ENCODE measurements around the gene GJD3. TPM values are rescaled to one million over a fixed set of nuclear protein-coding genes. Genes with fewer than 3 reads are reported as not detected.
A peak's percentile ranks its signal among the peaks of the same experiment; 100 is the strongest.

The GJD3 gene
- total RNA-seq, 4 donors from 2014 or later, result not detected

DNA sequence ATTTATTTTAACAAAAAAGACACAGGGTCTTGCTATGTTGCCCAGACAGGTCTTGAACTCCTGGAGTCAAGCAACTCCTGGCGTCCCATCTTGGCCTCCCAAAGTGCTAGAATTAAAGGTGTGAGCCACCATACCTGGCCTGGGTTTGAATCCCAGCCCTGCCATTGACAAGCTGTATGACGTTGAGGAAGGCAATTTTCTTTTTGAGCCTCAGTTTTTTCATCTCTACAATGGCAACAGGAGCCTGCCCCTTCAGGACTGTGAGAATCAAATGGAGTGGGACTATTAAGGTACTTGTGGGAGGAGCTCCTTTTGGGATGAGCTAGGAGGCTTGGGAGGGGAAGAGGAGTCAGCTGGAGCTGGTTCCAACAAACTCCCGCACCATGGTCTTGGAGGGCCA is 49.3 kb downstream of the GJD3 start:
- no peak overlapping the region for H3K4me3 ChIP-seq
- H3K27me3 ChIP-seq, result no peaks in the 10 kb centered on the region
- DNase-seq (ENCODE audit: low spot score in 2 of 2), result no peak
- TF ChIP-seq EP300 (IDR thresholded peaks at IDR 0.05) (no peak), POLR2A (IDR thresholded peaks at IDR 0.05) (no peak)
- TF ChIP-seq, protein P1, sequence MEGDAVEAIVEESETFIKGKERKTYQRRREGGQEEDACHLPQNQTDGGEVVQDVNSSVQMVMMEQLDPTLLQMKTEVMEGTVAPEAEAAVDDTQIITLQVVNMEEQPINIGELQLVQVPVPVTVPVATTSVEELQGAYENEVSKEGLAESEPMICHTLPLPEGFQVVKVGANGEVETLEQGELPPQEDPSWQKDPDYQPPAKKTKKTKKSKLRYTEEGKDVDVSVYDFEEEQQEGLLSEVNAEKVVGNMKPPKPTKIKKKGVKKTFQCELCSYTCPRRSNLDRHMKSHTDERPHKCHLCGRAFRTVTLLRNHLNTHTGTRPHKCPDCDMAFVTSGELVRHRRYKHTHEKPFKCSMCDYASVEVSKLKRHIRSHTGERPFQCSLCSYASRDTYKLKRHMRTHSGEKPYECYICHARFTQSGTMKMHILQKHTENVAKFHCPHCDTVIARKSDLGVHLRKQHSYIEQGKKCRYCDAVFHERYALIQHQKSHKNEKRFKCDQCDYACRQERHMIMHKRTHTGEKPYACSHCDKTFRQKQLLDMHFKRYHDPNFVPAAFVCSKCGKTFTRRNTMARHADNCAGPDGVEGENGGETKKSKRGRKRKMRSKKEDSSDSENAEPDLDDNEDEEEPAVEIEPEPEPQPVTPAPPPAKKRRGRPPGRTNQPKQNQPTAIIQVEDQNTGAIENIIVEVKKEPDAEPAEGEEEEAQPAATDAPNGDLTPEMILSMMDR (IDR thresholded peaks at IDR 0.05), result no peak
- H3K27ac ChIP-seq, result peak overlapping the region in 2 of 4 donors; percentile 27 to 99
- no peaks in the 10 kb centered on the region for H3K36me3 ChIP-seq
- H3K4me1 ChIP-seq, result peaks cover 0 to 94% (median 74%) of the 10 kb centered on the region in 4 donors
- 83 to 89% methylated on average over 3 of the region's 3 CpGs for WGBS, 2 donors
- no peaks in the 10 kb centered on the region for H3K9me3 ChIP-seq

DNA sequence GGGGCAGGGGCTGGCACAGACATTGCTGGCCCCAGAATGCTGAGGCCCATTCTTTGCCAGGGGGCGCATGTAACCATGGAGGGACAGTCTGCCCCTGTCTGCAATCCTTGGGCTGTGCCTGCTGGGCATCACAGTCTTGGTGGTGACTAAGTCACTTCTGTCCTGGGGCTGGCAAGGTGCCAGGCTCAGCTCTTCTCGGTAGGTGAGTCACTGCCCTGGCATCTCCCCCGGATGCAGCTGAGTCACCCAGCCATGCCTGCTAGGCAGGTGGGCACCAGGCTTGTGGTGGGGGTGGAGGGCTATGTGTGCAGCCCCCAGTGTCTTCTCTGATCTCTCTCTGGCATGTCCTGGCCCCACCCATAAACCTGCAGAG is 50.0 kb downstream of the GJD3 start:
- no peaks in the 10 kb centered on the region for H3K9me3 ChIP-seq
- no peaks in the 10 kb centered on the region for H3K36me3 ChIP-seq
- 19 to 25% methylated on average over 2 to 3 of the region's 3 CpGs for WGBS, 2 donors
- H3K27me3 ChIP-seq, result no peaks in the 10 kb centered on the region
- H3K4me3 ChIP-seq, result no peak overlapping the region
- peaks cover 0 to 94% (median 74%) of the 10 kb centered on the region in 4 donors for H3K4me1 ChIP-seq
- TF ChIP-seq, protein P1 (IDR thresholded peaks at IDR 0.05), result no peak
- TF ChIP-seq POLR2A (IDR thresholded peaks at IDR 0.05) (no peak), EP300 (IDR thresholded peaks at IDR 0.05) (peak in 1 of 2 donors; percentile 70)
- DNase-seq (ENCODE audit: low spot score in 2 of 2), result peak in 1 of 2 donors; percentile 49
- H3K27ac ChIP-seq, result peak overlapping the region in 2 of 4 donors; percentile 76 to 87

DNA sequence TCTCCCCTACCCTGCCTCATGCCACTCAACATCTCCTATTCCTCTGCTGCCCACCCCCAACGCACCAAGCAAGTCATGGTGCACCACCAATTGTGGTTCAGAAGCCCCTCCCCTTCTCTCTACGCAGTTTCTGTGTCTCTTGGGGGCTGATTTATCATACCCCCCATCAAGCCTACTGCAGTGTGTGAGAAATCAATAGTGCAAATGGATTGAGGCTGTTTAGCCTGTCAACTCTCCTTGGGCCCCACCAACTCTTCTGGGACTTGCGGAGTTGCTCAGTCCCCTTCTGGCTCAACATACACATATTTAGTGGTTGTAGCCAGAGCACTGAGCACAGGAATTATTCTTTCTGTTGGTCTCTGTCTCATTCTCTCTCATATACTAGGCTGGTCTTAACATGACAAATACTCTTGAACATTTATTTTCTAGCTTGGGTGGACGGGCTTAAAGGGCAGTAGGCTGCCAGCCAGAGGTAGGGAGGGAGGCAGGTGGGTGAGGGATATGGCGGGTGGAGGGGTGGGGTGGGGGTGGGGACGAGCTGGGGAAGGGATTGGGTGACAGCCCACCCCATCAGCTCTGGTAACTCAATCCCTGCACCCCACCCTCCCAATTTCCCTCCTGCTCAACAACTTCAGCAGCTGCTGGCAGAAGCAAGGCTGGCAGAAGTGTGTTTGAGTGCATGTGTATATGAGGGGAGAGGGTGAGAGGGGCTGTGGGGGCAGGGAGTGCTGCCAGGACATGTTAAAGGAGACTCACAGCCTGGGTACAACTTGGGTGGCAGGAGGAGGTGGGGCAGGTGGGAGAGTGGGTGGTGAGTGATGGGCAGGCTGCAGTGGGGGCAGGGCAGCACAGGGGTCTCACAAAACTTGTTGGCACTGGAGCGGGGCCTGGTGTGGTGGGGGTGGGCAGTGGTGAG is 50.6 kb downstream of the GJD3 start:
- Histone ChIP-seq H3K36me3 (no peaks in the 10 kb centered on the region), H3K9me3 (no peaks in the 10 kb centered on the region), H3K4me3 (no peak overlapping the region), H3K4me1 (peaks cover 0 to 94% (median 74%) of the 10 kb centered on the region in 4 donors), H3K27me3 (no peaks in the 10 kb centered on the region), H3K27ac (peak overlapping the region in 2 of 4 donors; percentile 76 to 87)
- WGBS, 2 donors, result 60 to 65% methylated on average over 7 of the region's 7 CpGs
- no peak for DNase-seq (ENCODE audit: low spot score in 2 of 2)
- TF ChIP-seq EP300 (IDR thresholded peaks at IDR 0.05) (no peak), POLR2A (IDR thresholded peaks at IDR 0.05) (no peak)
- TF ChIP-seq, protein P1 (IDR thresholded peaks at IDR 0.05), result no peak

Small RNAs within 50 kb of the gene (small RNA-seq; reads per million reads assigned to genes)
- gene RF00019, result not detected
- gene RNA5SP441, result not detected

Other genes starting within 250 kb of the GJD3 start
- 100 to 1,000 TPM in 3 of 4 donors, 10 to 100 TPM in 1; 78.0 to 113 (median 107) TPM for gene MSL1, start 242.8 kb downstream of the GJD3 start, total RNA-seq
- 100 to 1,000 TPM in 1 of 4 donors, 10 to 100 TPM in 3; 85.2 to 122 (median 93.4) TPM for gene CASC3, start 224.2 kb downstream of the GJD3 start, total RNA-seq
- 10 to 100 TPM in 1 of 4 donors, 1 to 10 TPM in 3; 4.8 to 30.0 (median 6.9) TPM for gene RAPGEFL1, start 187.3 kb downstream of the GJD3 start, total RNA-seq
- 10 to 100 TPM in 2 of 4 donors, 1 to 10 TPM in 2; 7.7 to 11.1 (median 9.5) TPM for gene WIPF2, start 145.4 kb downstream of the GJD3 start, total RNA-seq
- gene CDC6, start 76.9 kb downstream of the GJD3 start, total RNA-seq, result 1 to 10 TPM in 1 of 4 donors, under 1 TPM in 3; 0.20 to 1.8 (median 0.43) TPM
- gene RARA, start 55.6 kb downstream of the GJD3 start, total RNA-seq, result 10 to 100 TPM; 28.9 to 58.2 (median 46.4) TPM
- 1 to 10 TPM in 3 of 4 donors, under 1 TPM in 1; 0.21 to 7.1 (median 2.6) TPM for gene TOP2A, start 53.2 kb upstream of the GJD3 start, total RNA-seq
- gene IGFBP4, start 78.7 kb upstream of the GJD3 start, total RNA-seq, result 1,000 to 10,000 TPM in 1 of 4 donors, 100 to 1,000 TPM in 3; 675 to 1,301 (median 748) TPM
- under 1 TPM in 1 of 4 donors, not detected in 3; 0.30 TPM for gene TNS4, start 136.9 kb upstream of the GJD3 start, total RNA-seq
- 1 to 10 TPM in 1 of 4 donors, not detected in 3; 1.5 TPM for gene CCR7, start 200.7 kb upstream of the GJD3 start, total RNA-seq

Data from tibial nerve (tissue), 4 donors.